ENCODE data around the gene SORCS3.

- TF ChIP-seq, protein P1, sequence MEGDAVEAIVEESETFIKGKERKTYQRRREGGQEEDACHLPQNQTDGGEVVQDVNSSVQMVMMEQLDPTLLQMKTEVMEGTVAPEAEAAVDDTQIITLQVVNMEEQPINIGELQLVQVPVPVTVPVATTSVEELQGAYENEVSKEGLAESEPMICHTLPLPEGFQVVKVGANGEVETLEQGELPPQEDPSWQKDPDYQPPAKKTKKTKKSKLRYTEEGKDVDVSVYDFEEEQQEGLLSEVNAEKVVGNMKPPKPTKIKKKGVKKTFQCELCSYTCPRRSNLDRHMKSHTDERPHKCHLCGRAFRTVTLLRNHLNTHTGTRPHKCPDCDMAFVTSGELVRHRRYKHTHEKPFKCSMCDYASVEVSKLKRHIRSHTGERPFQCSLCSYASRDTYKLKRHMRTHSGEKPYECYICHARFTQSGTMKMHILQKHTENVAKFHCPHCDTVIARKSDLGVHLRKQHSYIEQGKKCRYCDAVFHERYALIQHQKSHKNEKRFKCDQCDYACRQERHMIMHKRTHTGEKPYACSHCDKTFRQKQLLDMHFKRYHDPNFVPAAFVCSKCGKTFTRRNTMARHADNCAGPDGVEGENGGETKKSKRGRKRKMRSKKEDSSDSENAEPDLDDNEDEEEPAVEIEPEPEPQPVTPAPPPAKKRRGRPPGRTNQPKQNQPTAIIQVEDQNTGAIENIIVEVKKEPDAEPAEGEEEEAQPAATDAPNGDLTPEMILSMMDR (conservative IDR thresholded peaks at IDR 0.05) = no peak
- no peak for TF ChIP-seq ZFX (IDR thresholded peaks at IDR 0.05)
These were observed 611.8 kb downstream of the SORCS3 start for GRCh38 chr10:105252911-105253310.

Measured in C4-2B (cell line).